Fibroblast of skin of abdomen (primary cell): ENCODE data around the gene SEPHS2.

Experiments used
- DNase-seq: peaks from one replicate; pipeline ENCODE4 v3.0.0-alpha.2; 2013

SEPHS2 gene

GRCh38 chr16:30429418-30429677, 16.3 kb downstream of the SEPHS2 start:
- no peak for DNase-seq

- no peak for DNase-seq
Measured at GRCh38 chr16:30428055-30428454, 17.6 kb downstream of the SEPHS2 start.

- no peak for DNase-seq
Measured at GRCh38 chr16:30421010-30421409, 24.7 kb downstream of the SEPHS2 start.

DNA sequence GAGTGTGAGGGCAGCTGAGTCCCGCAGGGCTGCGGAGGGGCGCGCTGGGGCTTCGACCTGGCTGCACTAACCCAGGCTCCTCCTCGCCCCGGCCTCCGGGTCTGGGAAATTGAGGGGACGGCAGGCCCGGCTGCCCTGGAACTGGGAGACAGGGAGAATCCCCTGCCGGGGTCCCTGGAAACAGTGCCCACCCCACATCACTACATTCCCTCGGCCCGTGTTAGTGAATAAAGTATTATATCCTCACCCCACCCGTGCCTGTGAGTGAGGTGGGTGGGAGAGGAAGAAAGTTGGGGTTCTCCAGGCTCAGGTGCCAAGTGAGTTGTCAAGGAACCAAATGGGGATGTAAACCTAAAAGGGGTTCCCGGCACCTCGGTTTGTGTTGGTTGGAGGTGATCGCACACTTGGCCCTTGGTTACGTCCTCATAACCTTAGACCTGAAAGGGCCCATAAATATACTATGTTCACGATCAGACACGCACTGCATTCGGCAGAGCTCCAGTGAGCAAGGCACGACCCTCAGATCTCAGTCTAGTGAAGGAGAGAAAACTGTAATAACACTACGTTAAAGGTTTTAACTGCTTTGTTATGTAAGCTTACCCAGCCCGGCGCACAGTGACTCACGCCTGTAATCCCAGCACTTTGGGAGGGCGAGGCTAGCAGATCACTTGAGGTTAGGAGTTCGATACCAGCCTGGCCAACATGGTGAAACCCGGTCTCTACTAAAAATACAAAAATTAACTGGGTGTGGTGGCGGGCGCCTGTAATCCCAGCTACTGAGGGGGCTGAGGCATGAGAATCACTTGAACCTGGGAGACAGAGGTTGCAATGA, 27.1 kb downstream of the SEPHS2 start:
- DNase-seq = no peak

DNA sequence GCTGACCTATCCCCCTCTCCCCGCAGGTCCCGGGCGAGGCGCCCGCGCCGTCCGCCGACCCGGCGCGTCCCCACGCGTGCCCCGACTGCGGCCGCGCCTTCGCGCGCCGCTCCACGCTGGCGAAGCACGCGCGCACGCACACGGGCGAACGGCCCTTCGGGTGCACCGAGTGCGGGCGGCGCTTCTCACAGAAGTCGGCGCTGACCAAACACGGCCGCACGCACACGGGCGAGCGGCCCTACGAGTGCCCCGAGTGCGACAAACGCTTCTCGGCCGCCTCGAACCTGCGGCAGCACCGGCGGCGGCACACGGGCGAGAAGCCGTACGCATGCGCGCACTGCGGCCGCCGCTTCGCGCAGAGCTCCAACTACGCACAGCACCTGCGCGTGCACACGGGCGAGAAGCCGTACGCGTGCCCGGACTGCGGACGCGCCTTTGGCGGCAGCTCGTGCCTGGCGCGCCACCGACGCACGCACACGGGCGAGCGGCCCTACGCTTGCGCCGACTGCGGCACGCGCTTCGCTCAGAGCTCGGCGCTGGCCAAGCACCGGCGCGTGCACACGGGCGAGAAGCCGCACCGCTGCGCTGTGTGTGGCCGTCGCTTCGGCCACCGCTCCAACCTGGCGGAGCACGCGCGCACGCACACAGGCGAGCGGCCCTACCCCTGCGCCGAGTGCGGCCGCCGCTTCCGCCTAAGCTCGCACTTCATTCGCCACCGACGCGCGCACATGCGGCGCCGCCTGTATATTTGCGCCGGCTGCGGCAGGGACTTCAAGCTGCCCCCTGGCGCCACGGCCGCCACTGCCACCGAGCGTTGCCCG, 27.9 kb downstream of the SEPHS2 start:
- peak; percentile 87 for DNase-seq

DNA sequence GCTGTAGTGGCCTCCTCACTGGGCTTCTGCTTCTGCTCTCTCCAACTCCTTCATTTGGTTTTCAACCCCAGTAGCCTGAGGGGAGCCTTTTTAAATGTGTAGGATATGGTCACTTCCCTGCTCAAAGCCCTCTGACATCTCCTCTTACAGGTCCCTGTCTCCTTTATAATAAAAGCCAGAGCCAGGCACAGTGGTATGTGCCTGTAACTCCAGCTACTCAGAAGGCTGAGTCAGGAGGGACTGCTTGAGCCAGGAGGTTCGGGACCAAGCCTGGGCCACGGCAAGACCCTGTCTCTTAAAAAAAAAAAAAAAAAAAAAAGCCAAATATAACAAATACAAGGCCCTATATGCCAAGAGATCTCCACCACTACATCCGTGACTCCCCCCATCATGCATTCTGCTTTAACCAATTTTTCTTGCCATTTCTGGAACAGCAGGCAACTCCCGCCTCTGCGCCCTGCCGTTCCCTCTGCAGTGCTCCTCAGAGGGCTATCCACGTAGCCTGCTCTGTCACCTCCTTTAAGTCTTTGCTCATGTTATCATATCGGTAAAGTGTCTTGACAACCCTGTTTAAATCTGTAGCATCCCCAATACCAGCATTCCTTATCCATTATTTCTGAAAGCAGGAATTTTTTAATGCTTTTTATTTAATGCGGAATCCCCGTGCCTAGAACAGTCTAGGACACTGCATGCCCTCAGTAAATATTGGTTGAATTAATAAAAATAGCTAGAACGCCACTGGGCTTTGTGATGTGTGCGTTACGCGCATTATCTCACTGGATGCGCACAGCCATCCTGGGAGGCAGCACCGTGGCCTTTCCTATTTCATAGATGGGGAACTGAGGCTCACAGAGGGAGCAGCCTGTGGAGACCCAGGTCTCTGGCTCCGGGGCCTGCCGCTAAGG, 28.8 kb downstream of the SEPHS2 start:
- no peak for DNase-seq

DNA sequence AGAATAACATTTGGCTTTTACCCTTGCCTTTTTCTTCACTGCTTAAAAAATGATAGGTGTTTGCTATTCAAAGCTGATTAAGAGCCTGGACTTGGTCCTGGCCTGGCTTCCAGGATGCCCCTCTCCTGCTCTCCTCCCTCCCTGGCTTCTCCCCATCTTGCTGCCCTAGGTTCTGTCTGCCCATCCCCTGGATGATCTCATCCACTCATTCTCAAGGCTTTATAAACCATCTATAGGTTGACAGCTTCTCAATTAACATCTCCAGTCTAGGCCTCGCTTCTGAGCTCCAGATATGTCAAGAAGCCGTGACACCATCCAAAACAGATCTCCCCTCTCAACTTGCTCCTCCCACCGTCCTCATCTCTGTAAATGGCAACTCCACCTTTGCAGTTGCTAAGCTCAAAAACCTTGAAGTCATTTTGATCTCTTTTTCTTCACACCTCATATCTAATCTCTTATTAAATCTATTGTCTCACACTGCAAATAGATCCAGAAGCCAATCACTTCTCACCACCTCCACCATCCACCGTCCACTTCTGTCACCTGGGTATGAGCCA, 29.5 kb downstream of the SEPHS2 start:
- no peak for DNase-seq

GRCh38 chr16:30414159-30414558, 31.5 kb downstream of the SEPHS2 start:
- no peak for DNase-seq

DNA sequence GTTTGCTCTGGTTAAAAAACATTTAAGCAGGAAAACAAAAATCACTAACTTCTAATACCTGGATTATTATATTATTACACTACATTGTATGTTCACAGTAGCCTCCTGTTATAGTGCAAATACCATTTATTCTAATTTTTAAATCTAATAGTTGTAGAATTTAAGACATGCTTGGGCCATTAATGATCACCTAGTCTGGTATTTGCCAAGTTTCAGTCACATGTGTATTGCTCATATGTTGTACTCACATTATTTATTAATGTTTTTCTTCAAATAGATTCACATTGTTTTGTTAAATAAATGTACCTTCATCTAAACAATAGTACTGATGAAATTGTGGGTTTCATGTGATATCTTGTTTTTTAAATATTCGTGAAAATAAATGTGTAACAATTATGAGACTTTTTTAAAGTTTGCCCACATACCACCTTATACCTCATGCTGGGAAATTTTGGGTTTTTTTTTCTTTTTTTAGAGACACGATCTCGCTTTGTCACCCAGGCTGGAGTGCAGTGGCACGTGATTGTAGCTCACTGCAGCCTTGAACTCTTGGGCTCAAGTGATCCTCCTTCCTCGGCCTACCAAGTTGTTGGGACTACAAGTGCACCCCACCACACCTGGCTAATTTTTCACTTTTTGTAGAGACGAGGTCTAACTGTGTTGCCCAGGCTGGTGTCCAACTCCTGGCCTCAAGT, 32.4 kb downstream of the SEPHS2 start:
- DNase-seq = no peak

DNA sequence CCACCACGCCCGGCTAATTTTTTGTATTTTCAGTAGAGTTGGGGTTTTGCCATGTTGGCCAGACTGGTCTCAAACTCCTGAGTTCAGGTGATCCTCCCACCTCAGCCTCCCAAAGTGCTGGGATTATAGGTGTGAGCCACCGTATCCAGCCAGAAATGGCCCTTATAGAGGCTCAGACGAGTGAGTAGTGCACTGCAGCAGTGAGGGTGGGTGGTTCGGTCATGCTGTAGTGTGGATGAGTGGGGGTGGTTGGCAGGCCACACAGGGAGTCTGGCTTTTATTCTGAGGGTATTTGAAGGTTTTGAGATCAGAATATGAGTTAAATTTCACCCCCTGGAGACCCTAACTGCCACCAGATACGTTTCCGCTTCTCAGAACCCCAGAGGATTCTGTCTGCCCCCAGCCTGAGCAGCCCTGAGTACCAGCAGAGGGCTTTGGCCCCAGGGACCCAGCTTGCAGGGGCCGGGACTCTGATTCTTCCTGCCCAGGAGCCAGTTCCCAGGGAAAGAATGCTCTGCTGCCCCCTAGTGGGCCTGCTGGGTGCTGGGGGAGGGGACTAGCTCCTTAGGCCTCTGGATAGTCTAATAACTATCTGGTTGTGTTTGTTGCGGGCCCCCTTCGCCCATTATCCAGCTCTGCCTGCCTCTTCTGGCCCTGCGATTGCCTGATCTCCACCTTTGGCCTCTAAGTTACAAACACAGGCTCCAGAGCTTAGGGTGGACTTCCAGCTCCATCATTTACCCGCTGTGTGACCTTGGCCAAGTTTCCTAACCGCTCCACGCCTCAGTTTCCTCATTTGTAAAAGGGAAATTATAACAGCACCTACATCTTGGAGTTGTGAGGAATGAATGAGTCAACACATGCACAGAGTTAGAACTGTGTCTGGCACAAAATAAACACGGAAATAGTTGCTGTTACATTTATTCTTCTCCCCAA, 36.3 kb downstream of the SEPHS2 start:
- DNase-seq = peak; percentile 83

- no peak for DNase-seq
Measured at GRCh38 chr16:30407804-30408534, 37.7 kb downstream of the SEPHS2 start.

DNA sequence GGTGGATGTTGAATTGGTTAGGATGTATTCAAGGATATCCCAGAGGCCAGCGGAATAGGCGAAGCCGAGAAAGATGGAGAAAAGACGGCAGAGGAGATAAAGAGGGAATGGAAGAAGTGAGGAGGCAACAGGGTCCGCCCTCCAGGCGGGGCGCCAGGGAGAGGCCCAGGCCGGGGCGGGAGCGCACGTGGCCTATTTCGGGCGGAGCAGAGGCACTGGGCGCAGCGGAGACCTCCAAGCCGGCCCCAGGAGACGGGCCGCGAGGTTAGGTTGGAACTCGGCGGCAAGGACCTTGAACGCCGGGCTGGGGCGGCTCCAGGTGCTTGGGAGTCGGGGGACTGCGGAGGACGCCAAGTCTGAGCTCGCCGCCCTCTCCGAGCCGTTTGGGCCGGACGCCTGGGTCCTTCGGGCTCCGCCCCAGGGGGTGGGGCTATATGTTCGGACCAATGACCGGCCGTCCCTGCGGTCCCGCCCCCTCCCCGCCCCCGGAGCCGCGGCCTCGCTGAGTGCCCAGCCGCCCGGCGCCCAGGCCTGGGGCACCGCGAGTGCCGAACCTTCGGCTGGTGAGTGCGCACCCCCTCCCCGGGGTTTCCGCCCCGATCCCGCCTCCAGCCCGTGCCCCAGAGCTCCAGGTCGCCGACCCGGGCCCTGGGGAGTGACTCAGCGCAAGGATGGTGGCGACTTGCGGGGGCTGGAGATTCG, 38.4 kb downstream of the SEPHS2 start, which contains the start of gene ZNF771:
ZNF771 (plus strand) TSS at position 505 of the 702 bp plus-strand sequence. CDS start 448 bp downstream, outside the sequence.
- peak; percentile 86 for DNase-seq

GRCh38 chr16:30406795-30407101, 38.9 kb downstream of the SEPHS2 start:
- DNase-seq = no peak

GRCh38 chr16:30401768-30402425, 43.8 kb downstream of the SEPHS2 start:
- DNase-seq = no peak

GRCh38 chr16:30399435-30400186, 46.1 kb downstream of the SEPHS2 start:
- DNase-seq = no peak

- no peak for DNase-seq
Measured at GRCh38 chr16:30398661-30399434, 46.8 kb downstream of the SEPHS2 start.
